HG02763 (cell line): Measurements from ENCODE around the gene ZNF544.
"Not testable (repeated sequence)": the region's sequence is repeated elsewhere in the genome, so short reads cannot be mapped to it uniquely, and the experiment has no call there.

ENCODE experiments used
- ATAC-seq: cut with Tn5 transposase; IDR thresholded peaks from one replicate; pipeline ENCODE4 v1.9.1; 2021; ENCODE audit warnings: mild to moderate bottlenecking, moderate library complexity; ENCODE audit not compliant: unreplicated experiment

ZNF544 gene

DNA sequence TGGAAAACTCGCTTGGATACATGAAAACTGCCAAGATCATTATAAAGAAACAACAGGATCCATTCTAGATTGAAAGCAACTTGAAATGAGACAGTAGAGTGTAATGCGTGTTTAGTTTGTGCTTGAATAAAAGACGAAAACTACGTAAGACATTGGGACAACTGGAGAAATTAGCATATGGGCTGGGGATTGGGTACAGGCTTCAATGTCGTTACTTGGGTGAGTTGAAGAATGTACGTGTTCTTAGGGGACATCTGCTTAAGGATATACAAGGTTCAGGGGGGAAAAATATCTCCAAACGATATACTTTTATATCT, 76.0 kb downstream of the ZNF544 start:
- no peak for ATAC-seq

DNA sequence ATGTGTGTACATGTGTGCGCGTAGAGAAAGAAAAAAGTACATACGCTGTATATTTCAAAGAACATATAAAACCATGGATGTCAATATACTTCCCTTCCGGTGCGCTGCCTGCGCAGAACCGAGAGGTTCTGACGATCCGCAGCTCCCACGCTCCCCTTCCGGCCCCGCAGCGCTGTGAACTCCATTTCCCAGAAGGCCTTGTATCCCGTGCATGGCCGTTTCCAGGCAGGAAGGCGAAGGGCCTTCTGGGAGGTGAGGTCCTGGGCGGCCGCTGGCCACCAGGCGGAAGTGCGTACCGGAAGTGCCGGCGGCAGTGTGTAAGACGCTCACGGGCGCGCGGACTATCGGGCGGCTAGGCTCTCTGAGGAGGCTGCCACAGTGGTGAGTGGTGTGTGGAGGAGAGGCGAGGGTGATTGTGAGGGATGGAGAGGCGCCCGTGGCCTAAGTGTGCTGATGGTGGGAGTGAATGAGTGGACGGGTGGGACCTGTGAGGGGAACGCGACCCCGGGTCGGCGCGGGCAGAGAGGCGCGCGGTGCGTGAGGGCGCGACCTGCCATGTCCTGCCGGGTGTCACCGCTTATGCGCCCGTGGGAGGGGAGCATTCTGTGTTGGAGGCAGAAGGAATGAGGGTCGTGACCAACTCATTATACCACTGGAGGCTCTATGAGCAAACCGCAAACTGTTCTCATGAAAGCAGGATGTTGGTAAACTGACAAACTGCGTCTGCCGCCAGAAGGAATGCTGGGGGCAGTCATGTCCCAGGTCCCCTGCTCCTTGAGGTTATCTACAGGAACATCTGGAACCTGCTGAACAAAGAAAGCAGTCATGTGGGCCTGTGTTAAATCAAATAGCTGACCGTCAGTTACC, 76.6 kb downstream of the ZNF544 start, which contains the start of gene ERVK3-1:
Gene ERVK3-1 (plus strand): TSS at position 313 of the 867 bp plus-strand sequence. CDS start 6,792 bp downstream, outside the sequence.
- ATAC-seq: peak; percentile 97

- no peak for ATAC-seq
These were observed 77.2 kb downstream of the ZNF544 start for GRCh38 chr19:58305932-58306323.

DNA sequence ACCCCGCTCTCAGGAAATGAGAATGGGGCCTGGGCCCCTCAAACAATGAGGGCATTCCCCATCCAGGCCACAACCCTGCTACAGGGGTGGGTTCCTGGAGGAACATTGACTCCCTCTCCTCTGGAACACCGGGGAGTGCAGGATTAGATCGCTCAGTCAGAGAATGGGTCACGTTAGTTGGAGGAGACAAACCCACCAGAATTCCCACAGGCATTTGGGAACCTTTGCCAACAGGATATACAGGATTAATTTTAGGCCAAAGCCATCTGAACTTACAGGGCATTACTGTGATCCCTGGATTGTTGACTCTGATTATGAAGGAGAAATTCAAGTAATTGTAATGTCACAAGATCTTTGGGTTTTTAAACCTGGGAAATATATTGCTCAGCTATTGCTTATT, 79.0 kb downstream of the ZNF544 start:
- ATAC-seq: no peak

DNA sequence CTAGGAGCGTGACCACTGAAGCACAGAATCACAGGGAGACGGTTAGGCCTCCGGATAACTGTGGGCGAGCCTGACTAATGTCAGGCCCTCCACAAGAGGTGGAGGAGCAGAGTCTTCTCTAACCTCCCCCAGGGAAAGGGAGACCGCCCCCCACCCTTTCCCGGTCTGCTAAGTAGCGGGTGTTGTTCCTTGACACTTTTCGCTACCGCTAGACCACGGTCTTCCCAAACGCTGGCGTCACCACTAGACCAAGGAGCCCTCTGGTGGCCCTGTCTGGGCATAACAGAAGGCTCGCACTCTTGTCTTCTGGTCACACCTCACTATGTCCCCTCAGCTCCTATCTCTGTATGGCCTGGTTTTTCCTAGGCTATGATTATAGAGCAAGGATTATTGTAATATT, 82.0 kb downstream of the ZNF544 start:
- ATAC-seq: not testable (repeated sequence)

DNA sequence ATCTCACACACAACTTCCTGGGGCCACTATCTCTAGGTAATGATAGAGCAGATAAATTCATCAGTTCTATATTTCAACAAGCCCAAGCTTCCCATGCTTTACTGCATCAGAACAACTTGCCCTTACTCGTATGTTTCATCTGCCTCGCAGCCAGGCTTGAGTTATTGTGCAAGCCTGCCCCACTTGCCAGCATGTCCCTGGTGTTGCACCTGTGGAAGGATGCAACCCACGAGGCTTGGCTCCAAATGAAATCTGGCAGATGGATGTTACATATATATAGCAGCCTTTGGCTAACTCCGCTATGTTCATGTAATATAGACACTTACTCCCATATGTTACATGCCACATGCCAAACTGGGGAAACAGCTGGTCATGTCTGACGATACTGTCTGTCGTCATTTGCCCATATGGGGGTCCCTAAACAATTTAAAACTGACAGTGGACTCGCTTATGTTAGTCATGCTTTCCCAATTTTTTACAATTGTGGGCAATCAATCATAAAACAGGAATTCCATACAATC, 82.7 kb downstream of the ZNF544 start:
- ATAC-seq: no peak
